LNCAP (cell line): ENCODE measurements around the gene EYA4.

Experiments used
- CTCF ChIP-seq: fragments of 450-650 bp; IDR thresholded peaks from 2 replicates; pipeline ENCODE4 v1.5.1; 2017; ENCODE audit warnings: mild to moderate bottlenecking

Gene EYA4

GRCh38 chr6:133392641-133393040, 151.5 kb downstream of the EYA4 start:
- TF ChIP-seq CTCF: no peak

- no peak for TF ChIP-seq CTCF
Observed at GRCh38 chr6:133393891-133394290, 152.7 kb downstream of the EYA4 start.

GRCh38 chr6:133394630-133395029, 153.5 kb downstream of the EYA4 start:
- TF ChIP-seq CTCF: no peak

GRCh38 chr6:133396233-133396983, 155.3 kb downstream of the EYA4 start:
- TF ChIP-seq CTCF: no peak

GRCh38 chr6:133396984-133397348, 155.8 kb downstream of the EYA4 start:
- TF ChIP-seq CTCF: no peak

GRCh38 chr6:133399426-133399825, 158.3 kb downstream of the EYA4 start:
- no peak for TF ChIP-seq CTCF

- no peak for TF ChIP-seq CTCF
Observed at GRCh38 chr6:133404151-133404550, 163.0 kb downstream of the EYA4 start.

GRCh38 chr6:133404728-133405127, 163.6 kb downstream of the EYA4 start:
- TF ChIP-seq CTCF: no peak
